NCI-H526 (cell line): Measurements from ENCODE around the gene C19orf85.
A peak's percentile ranks its signal among the peaks of the same experiment; 100 is the strongest.
"Not testable (repeated sequence)": the region's sequence is repeated elsewhere in the genome, so short reads cannot be mapped to it uniquely, and the experiment has no call there.

Experiments used
- DNase-seq, 2 experiments: peaks; one replicate each; lab custom pipeline; 2025; lab: John Stamatoyannopoulos, UW

The C19orf85 gene

DNA sequence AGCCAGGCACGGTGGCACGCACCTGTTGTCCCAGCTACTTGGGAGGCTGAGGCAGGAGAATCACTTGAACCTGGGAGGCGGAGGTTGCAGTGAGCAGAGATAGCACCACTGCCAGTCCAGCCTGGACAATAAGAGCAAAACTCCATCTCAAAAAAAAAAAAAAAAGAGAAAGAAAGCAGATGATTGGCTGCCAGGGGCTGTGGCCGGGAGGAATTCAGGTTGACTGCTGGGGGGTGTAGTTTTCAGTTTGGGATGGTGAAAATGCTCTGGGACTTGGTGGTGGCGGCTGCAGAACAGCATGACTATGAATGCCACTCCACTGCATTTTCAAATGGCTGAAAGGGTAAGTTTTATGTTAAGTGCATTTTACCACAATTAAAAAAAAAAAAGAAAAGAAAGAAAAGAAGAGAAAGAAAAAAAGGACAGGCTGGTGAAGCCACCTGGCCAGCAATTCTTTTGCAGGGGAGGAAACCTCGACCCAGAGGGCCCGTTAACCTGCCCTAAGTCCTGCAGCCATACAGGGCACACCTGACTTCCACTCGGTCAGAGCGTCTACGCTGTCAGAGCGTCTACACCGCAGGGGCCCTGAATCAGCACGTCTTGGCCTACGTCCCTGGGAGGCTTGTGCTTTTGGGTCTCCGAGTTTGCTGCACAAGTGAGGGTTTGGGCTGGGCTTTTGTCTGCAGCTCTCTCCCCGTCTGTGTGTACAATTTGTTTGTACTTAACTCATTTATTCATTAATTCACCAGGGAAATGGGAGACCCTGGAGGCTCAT lies 6.7 kb downstream of the C19orf85 start:
- DNase-seq = no peak

- no peak for DNase-seq
Measured at GRCh38 chr19:55456347-55456746, 8.2 kb downstream of the C19orf85 start.

GRCh38 chr19:55455576-55456235 lies 8.8 kb downstream of the C19orf85 start:
- no peak for DNase-seq

DNA sequence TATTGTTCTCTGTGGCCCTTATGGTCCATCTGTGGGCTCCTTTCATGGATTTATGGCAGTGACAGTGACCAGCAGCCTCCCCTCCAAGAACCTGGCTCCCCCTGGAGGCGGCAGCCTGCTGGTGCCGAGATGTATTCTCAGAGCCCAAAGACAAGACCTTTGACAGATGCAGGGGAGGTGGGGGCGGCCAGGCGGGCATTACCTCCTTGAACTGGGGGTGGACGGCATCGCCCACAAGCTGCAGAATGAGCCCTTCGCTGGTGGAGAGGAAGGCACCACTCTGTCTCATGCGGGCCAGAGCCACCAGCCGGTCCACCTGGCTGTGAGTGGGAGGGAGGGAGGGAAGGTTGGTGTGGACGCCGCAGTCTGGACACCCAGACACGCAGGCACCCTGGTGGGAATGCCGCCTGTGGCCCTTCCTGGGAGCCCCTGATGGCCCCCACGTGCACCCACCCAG lies 9.7 kb downstream of the C19orf85 start:
- DNase-seq = peak in 1 of 2 experiments; percentile 74

- no peak for DNase-seq
Measured at GRCh38 chr19:55453511-55454260, 10.9 kb downstream of the C19orf85 start.

GRCh38 chr19:55452749-55453346 lies 11.7 kb downstream of the C19orf85 start:
- DNase-seq = peak; percentile 86 to 96

DNA sequence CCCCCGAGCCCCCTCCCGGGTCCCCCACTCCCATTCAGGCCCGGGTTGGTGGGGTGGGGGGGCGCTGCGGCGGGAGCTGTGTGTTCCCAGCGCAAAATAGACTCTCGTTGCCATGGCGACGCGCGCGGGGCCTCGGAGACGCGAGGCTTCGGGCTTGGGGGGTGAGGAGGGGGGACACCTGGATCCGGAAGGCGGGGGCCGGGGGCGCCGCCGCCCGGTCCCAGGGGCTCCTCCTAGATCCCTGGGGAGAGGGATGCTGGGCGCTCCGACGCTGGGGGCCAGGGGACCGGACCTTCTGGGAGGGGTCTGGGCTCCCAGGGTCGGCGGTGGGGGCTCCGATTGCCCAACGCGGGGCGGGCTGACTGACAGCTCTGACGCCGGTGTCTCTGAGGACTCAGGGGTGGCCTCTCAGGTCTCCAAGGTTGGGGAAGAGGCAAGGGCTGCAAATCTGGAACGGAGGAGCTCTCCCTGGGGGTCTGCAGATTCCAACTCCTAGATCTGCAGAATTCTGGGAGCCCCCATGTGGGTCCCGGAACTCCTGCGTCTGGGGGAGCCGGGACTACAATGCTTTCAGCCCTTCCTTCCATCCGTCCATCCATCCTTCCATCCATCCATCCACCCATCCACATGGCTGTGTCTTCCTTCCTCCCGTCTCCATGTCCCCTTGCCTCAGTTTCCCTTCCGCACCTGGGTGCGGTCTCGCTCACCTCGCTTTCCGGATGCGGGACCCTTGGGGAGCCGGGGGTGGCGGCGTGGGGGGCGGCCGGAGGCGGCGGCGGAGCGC lies 12.4 kb downstream of the C19orf85 start:
- DNase-seq = peak in 1 of 2 experiments; percentile 71

DNA sequence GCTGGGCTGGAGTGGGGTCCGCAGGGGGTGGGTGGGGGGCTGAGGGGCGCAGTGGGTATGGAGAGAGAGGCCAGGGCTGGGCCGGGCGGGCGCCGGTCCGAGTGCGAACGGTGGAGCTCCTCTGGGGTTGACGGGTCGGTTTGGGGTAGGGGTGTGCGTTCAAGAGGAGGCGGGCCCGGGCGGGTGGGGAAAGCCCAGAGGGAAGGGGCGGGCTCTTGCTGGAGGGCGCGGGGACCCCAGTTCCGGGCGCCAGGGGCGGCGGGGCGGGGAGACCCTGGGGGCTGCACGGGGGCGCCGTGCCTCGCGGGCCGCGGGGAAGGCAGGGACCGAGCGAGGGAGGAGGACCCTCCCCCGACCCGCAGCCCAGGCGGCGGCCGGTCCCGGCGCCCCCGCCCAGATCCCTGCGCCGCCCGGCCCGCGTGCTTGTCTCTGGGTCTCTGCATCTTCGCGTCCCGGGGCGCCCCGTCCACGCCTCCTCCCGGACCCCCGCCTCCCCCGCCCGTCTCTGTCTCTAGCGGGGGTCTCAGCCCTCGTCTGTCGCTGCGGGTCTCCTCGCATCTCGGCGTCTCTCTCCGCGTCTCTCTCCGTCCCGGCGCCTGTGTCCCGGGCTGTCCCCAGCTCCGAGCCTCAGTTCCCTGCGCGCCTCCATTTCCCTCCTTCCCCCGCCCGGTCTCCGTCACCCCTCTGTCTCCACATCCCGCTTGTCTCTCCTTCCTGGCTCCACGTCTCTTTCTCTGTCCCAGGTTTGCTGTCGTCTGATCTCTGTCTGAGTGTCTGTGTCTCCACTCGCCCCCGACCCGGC lies 13.2 kb downstream of the C19orf85 start:
- DNase-seq = peak in 1 of 2 experiments; percentile 71

DNA sequence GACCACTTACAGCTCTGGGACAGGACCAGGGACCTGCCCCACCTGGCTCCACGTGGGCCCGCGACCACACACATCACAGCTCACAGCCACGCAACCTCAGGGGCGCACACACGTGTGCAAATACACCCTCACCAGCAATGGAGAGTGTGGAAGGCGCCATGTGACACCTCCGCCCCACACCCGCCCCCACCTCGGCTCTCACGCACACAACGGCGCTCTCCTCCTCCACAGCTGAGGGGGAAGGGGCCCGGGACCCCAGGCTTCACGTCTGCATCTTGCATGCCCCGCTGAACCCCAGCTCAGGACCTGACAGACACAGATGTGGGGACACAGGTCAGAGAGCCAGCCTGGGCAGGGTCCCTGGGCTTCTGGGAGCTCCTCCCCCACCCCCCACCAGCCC lies 15.1 kb downstream of the C19orf85 start:
- no peak for DNase-seq

DNA sequence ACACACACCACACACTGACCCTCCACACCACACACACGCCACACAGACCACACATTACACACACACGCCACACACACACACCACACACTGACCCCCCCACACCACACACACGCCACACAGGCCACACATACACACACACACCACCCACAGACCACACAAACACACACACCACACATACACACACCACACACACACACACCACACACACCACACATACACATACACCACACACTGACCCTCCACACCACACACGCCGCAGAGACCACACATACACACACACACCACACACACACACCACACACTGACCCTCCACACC lies 16.4 kb downstream of the C19orf85 start:
- DNase-seq = not testable (repeated sequence)

DNA sequence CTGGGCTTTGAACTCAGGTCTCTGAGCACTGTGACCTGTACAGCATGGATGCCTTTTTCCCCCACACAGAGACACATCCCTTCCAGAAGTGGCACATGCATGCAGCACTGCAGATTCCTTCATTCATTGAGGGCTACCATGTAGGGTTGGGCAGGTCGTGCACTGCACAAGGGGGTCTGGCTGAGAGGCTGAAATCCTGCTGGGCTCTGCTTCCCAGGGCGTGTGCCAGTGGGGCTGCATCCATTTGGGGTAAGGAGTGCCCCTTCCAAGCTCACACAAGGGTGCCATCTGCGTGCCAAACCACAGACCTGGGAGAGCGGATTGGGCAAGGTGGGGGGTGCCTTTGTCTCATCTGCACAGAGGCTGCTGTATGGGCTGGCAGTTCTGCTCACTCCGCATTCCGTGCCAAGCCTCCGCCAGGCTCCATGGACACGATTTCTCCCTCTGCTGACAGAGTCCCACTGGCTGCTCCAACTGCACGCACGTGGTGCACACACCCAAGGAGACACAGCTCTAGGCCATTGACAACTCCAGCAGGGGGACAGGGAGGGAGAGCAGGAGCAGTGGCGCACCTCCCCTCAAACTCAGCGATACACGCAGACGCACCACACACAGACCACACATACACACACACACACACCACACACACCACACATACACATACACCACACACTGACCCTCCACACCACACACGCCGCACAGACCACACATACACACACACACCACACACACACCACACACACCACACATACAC lies 17.0 kb downstream of the C19orf85 start:
- DNase-seq = peak; percentile 72 to 83

DNA sequence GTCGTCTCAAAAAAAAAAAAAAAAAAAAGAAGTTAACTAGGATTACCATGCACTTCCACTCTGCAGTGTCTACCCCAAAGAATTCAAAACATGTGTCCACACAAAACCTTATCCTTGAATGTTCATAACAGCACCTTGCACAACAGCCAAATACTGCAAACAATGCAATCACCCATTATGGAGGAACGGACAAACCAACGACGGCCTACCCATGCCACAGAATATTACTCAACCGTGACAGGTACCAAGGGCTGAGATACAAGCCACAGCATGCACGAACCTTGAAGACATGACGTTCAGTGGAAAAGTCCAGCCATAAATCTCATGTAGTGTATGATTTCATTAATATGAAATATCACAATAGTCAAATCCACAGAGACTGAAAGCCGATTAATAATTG lies 18.5 kb downstream of the C19orf85 start:
- DNase-seq = peak; percentile 44 to 46

GRCh38 chr19:55444646-55445045 lies 19.9 kb downstream of the C19orf85 start:
- no peak for DNase-seq

- no peak for DNase-seq
Measured at GRCh38 chr19:55443824-55444480, 20.6 kb downstream of the C19orf85 start.

GRCh38 chr19:55443045-55443823 lies 21.3 kb downstream of the C19orf85 start, which contains the start of gene SHISA7:
Gene SHISA7, minus strand, starts transcription at chr19:55443300. Its CDS starts 437 bp downstream, at chr19:55442863.
- DNase-seq = peak; percentile 39 to 60

GRCh38 chr19:55442372-55442961 lies 22.1 kb downstream of the C19orf85 start:
- peak; percentile 31 to 67 for DNase-seq

GRCh38 chr19:55441692-55442321 lies 22.7 kb downstream of the C19orf85 start:
- peak; percentile 68 to 92 for DNase-seq

DNA sequence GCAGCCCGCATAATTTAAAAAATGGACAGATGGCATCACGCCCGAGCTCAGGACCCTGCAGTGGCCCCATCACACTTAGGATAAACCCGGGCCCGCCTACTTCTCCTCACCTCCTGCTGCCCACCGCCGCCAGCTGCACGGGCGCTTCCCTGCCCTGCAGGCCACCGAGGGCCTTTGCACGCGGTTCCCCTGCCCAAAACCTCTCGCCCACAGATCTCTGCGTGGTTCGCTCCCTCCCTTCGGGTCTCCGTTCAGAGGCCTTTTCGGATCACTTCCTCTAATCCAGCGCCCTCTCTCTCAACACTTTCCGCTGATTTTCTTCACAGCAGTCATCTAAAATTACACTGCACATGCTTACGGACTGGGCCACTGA lies 23.2 kb downstream of the C19orf85 start:
- DNase-seq = no peak
